Neural cell (in vitro differentiated cells): ENCODE results near the gene DHTKD1.

ENCODE experiments used
- CTCF ChIP-seq: fragments of 450-650 bp; IDR thresholded peaks from 2 replicates; pipeline ENCODE4 v1.5.1; 2014; ENCODE audit warnings: antibody characterized with exemption, mild to moderate bottlenecking, moderate library complexity; ENCODE audit not compliant: poor library complexity, severe bottlenecking
- EP300 ChIP-seq: fragments of 450-650 bp; conservative IDR thresholded peaks from 2 replicates; pipeline ENCODE4 v1.6.1; 2014; ENCODE audit warnings: antibody characterized with exemption, mild to moderate bottlenecking, moderate library complexity; ENCODE audit not compliant: poor library complexity, severe bottlenecking
- EZH2 ChIP-seq: fragments of 200-600, 300-800 bp; shearing (Covaris generic), sonication (generic); IDR thresholded peaks from 2 replicates; pipeline ENCODE4 v1.6.1; 2014; ENCODE audit warnings: antibody characterized with exemption, low read length, borderline replicate concordance, mild to moderate bottlenecking; ENCODE audit not compliant: insufficient read depth, poor library complexity, severe bottlenecking
- POLR2AphosphoS5 ChIP-seq: IDR thresholded peaks from 2 replicates; pipeline ENCODE4 v1.6.1; 2012
- REST ChIP-seq: IDR thresholded peaks from 2 replicates; pipeline ENCODE4 v1.6.1; 2012; ENCODE audit warnings: borderline replicate concordance
- SMC3 ChIP-seq: fragments of 450-650 bp; conservative IDR thresholded peaks from 2 replicates; pipeline ENCODE4 v1.6.1; 2014; ENCODE audit warnings: antibody characterized with exemption, mild to moderate bottlenecking, moderate library complexity; ENCODE audit not compliant: poor library complexity
- TAF1 ChIP-seq: IDR thresholded peaks from 2 replicates; pipeline ENCODE4 v1.6.1; 2012; ENCODE audit warnings: low read depth

- TF ChIP-seq CTCF = no peak
- no peak for TF ChIP-seq EZH2
- TF ChIP-seq EP300 = no peak
- TF ChIP-seq REST = no peak
- TF ChIP-seq SMC3 = no peak
- TF ChIP-seq TAF1 = no peak
- no peak for TF ChIP-seq POLR2AphosphoS5
These were observed 41.2 kb upstream of the DHTKD1 start for GRCh38 chr10:12027539-12027938.
